IPS-20b (cell line): ENCODE results near the gene DCLK1.

ENCODE experiments used
- H3K27ac ChIP-seq: one replicate; pipeline ENCODE4 v1.5.1; 2013; ENCODE audit warnings: low read length
- H3K27me3 ChIP-seq: 2 replicates; pipeline ENCODE4 v1.6.1; 2013; ENCODE audit warnings: mild to moderate bottlenecking, low read length, inconsistent platforms; ENCODE audit not compliant: insufficient read depth
- H3K36me3 ChIP-seq: 2 replicates; pipeline ENCODE4 v1.6.1; 2013; ENCODE audit warnings: low read depth, mild to moderate bottlenecking, inconsistent platforms, low read length, moderate library complexity; ENCODE audit not compliant: insufficient read depth
- H3K4me1 ChIP-seq: 2 replicates; pipeline ENCODE4 v1.6.1; 2013; ENCODE audit warnings: mild to moderate bottlenecking, control low read depth, inconsistent platforms, low read length, moderate library complexity; ENCODE audit not compliant: insufficient read depth
- H3K4me3 ChIP-seq: 2 replicates; pipeline ENCODE4 v1.5.1; 2013; ENCODE audit warnings: mild to moderate bottlenecking, low read length, inconsistent platforms
- H3K9ac ChIP-seq: 2 replicates; pipeline ENCODE4 v1.6.1; 2013; ENCODE audit warnings: low read depth, mild to moderate bottlenecking, inconsistent platforms, low read length, moderate library complexity
- H3K9me3 ChIP-seq: 2 replicates; pipeline ENCODE4 v1.6.1; 2013; ENCODE audit warnings: mild to moderate bottlenecking, low read depth, low read length, inconsistent platforms; ENCODE audit not compliant: insufficient read depth

The DCLK1 gene

GRCh38 chr13:35848336-35849255, 282.6 kb downstream of the DCLK1 start:
- Histone ChIP-seq H3K36me3 (peaks cover 43% of the 10 kb centered on the region), H3K9me3 (no peaks in the 10 kb centered on the region), H3K4me3 (no peak overlapping the region), H3K4me1 (peaks cover 20% of the 10 kb centered on the region; the same call in 1 of the 2 replicates), H3K9ac (no peak overlapping the region), H3K27ac (no peak overlapping the region), H3K27me3 (no peaks in the 10 kb centered on the region)

- Histone ChIP-seq H3K4me1 (no peaks in the 10 kb centered on the region), H3K36me3 (peaks cover 9% of the 10 kb centered on the region), H3K9me3 (no peaks in the 10 kb centered on the region), H3K9ac (no peak overlapping the region), H3K27ac (no peak overlapping the region), H3K4me3 (no peak overlapping the region), H3K27me3 (no peaks in the 10 kb centered on the region)
Measured at GRCh38 chr13:35843272-35843671, 287.9 kb downstream of the DCLK1 start.

- peaks cover 15% of the 10 kb centered on the region for H3K36me3 ChIP-seq
- no peak overlapping the region for H3K4me3 ChIP-seq
- no peaks in the 10 kb centered on the region for H3K4me1 ChIP-seq
- no peak overlapping the region for H3K27ac ChIP-seq
- H3K27me3 ChIP-seq, result no peaks in the 10 kb centered on the region
- no peaks in the 10 kb centered on the region for H3K9me3 ChIP-seq
- no peak overlapping the region for H3K9ac ChIP-seq
Measured at GRCh38 chr13:35841060-35841521, 290.1 kb downstream of the DCLK1 start.

- no peaks in the 10 kb centered on the region for H3K27me3 ChIP-seq
- H3K36me3 ChIP-seq, result peaks cover 25% of the 10 kb centered on the region
- no peak overlapping the region for H3K9ac ChIP-seq
- no peaks in the 10 kb centered on the region for H3K9me3 ChIP-seq
- no peaks in the 10 kb centered on the region for H3K4me1 ChIP-seq
- no peak overlapping the region for H3K27ac ChIP-seq
- H3K4me3 ChIP-seq, result no peak overlapping the region
Measured at GRCh38 chr13:35839806-35840205, 291.4 kb downstream of the DCLK1 start.

GRCh38 chr13:35838356-35838755, 292.8 kb downstream of the DCLK1 start:
- peaks cover 25% of the 10 kb centered on the region for H3K36me3 ChIP-seq
- no peak overlapping the region for H3K27ac ChIP-seq
- H3K9ac ChIP-seq, result no peak overlapping the region
- H3K4me1 ChIP-seq, result no peaks in the 10 kb centered on the region
- no peaks in the 10 kb centered on the region for H3K9me3 ChIP-seq
- H3K4me3 ChIP-seq, result no peak overlapping the region
- no peaks in the 10 kb centered on the region for H3K27me3 ChIP-seq

- Histone ChIP-seq H3K4me3 (no peak overlapping the region), H3K27me3 (no peaks in the 10 kb centered on the region), H3K9ac (no peak overlapping the region), H3K36me3 (peaks cover 25% of the 10 kb centered on the region), H3K4me1 (no peaks in the 10 kb centered on the region), H3K27ac (no peak overlapping the region), H3K9me3 (no peaks in the 10 kb centered on the region)
Measured at GRCh38 chr13:35836446-35836845, 294.7 kb downstream of the DCLK1 start.

- H3K9me3 ChIP-seq, result no peaks in the 10 kb centered on the region
- H3K4me3 ChIP-seq, result no peak overlapping the region
- no peaks in the 10 kb centered on the region for H3K27me3 ChIP-seq
- H3K36me3 ChIP-seq, result peaks cover 25% of the 10 kb centered on the region
- H3K27ac ChIP-seq, result no peak overlapping the region
- H3K9ac ChIP-seq, result no peak overlapping the region
- no peaks in the 10 kb centered on the region for H3K4me1 ChIP-seq
Measured at GRCh38 chr13:35835989-35836388, 295.2 kb downstream of the DCLK1 start.

- Histone ChIP-seq H3K4me1 (no peaks in the 10 kb centered on the region), H3K27me3 (no peaks in the 10 kb centered on the region), H3K36me3 (peaks cover 22% of the 10 kb centered on the region), H3K27ac (no peak overlapping the region), H3K9me3 (no peaks in the 10 kb centered on the region), H3K9ac (no peak overlapping the region), H3K4me3 (no peak overlapping the region)
Measured at GRCh38 chr13:35833608-35834275, 297.4 kb downstream of the DCLK1 start.

GRCh38 chr13:35833031-35833430, 298.2 kb downstream of the DCLK1 start:
- Histone ChIP-seq H3K4me3 (no peak overlapping the region), H3K27ac (no peak overlapping the region), H3K9me3 (no peaks in the 10 kb centered on the region), H3K4me1 (no peaks in the 10 kb centered on the region), H3K9ac (no peak overlapping the region), H3K27me3 (no peaks in the 10 kb centered on the region), H3K36me3 (peaks cover 16% of the 10 kb centered on the region; the same call in 1 of the 2 replicates)

GRCh38 chr13:35832551-35832950, 298.6 kb downstream of the DCLK1 start:
- no peak overlapping the region for H3K9ac ChIP-seq
- H3K36me3 ChIP-seq, result peaks cover 20% of the 10 kb centered on the region; the same call in 1 of the 2 replicates
- H3K4me3 ChIP-seq, result no peak overlapping the region
- H3K27ac ChIP-seq, result no peak overlapping the region
- no peaks in the 10 kb centered on the region for H3K4me1 ChIP-seq
- no peaks in the 10 kb centered on the region for H3K27me3 ChIP-seq
- no peaks in the 10 kb centered on the region for H3K9me3 ChIP-seq

- Histone ChIP-seq H3K9me3 (no peaks in the 10 kb centered on the region), H3K27me3 (no peaks in the 10 kb centered on the region), H3K4me3 (no peak overlapping the region), H3K4me1 (no peaks in the 10 kb centered on the region), H3K36me3 (peaks cover 21% of the 10 kb centered on the region; the same call in 1 of the 2 replicates), H3K9ac (no peak overlapping the region), H3K27ac (no peak overlapping the region)
Measured at GRCh38 chr13:35830850-35831450, 300.2 kb downstream of the DCLK1 start.
